H9 (cell line): ENCODE measurements around the gene PNPLA7. TPM values are rescaled to one million over a fixed set of nuclear protein-coding genes. Genes with fewer than 3 reads are reported as not detected.
A peak's percentile ranks its signal among the peaks of the same experiment; 100 is the strongest.

Experiments
- DNase-seq: peaks from one replicate; pipeline ENCODE4 v3.0.0-alpha.2; 2017
- H2AFZ ChIP-seq: one replicate; pipeline ENCODE4 v1.6.1; 2013; ENCODE audit warnings: mild to moderate bottlenecking, low read length, control low read depth, moderate library complexity
- H2AK5ac ChIP-seq: 2 replicates; pipeline ENCODE4 v1.6.1; 2013; ENCODE audit warnings: low read length, control low read depth, mixed read lengths; ENCODE audit not compliant: insufficient read length
- H2BK120ac ChIP-seq: one replicate; pipeline ENCODE4 v1.6.1; 2013; ENCODE audit warnings: low read depth, mild to moderate bottlenecking, low read length, control low read depth, inconsistent platforms; ENCODE audit not compliant: poor library complexity, severe bottlenecking
- H2BK12ac ChIP-seq: 2 replicates; pipeline ENCODE4 v1.6.1; 2013; ENCODE audit warnings: low read length, control low read depth, mixed read lengths, low read depth; ENCODE audit not compliant: insufficient read length
- H2BK15ac ChIP-seq: 2 replicates; pipeline ENCODE4 v1.6.1; 2013; ENCODE audit warnings: low read depth, low read length, control low read depth
- H2BK20ac ChIP-seq: one replicate; pipeline ENCODE4 v1.6.1; 2013; ENCODE audit warnings: low read depth, mild to moderate bottlenecking, low read length, control low read depth, inconsistent platforms; ENCODE audit not compliant: poor library complexity, severe bottlenecking
- H2BK5ac ChIP-seq: 2 replicates; pipeline ENCODE4 v1.6.1; 2013; ENCODE audit warnings: low read length, control low read depth, mixed read lengths; ENCODE audit not compliant: insufficient read length
- H3K14ac ChIP-seq: 2 replicates; pipeline ENCODE4 v1.6.1; 2013; ENCODE audit warnings: low read length, control low read depth; ENCODE audit not compliant: insufficient read depth
- H3K18ac ChIP-seq: 2 replicates; pipeline ENCODE4 v1.6.1; 2013; ENCODE audit warnings: low read depth, mild to moderate bottlenecking, mixed read lengths, low read length, control low read depth; ENCODE audit not compliant: insufficient read length
- H3K23ac ChIP-seq: 2 replicates; pipeline ENCODE4 v1.6.1; 2013; ENCODE audit warnings: low read length, control low read depth, mixed read lengths, low read depth; ENCODE audit not compliant: insufficient read length
- H3K23me2 ChIP-seq: 2 replicates; pipeline ENCODE4 v1.6.1; 2013; ENCODE audit warnings: low read depth, mild to moderate bottlenecking, mixed read lengths, low read length, control low read depth; ENCODE audit not compliant: insufficient read length, poor library complexity, severe bottlenecking
- H3K27ac ChIP-seq: 2 replicates; pipeline ENCODE4 v1.5.1; 2013; ENCODE audit warnings: low read length, control low read depth, mixed read lengths, low read depth; ENCODE audit not compliant: insufficient read length
- H3K27me3 ChIP-seq: 2 replicates; pipeline ENCODE4 v1.6.1; 2013; ENCODE audit warnings: low read length, control low read depth, inconsistent platforms; ENCODE audit not compliant: insufficient read depth
- H3K4ac ChIP-seq: 2 replicates; pipeline ENCODE4 v1.6.1; 2013; ENCODE audit warnings: low read depth, mild to moderate bottlenecking, control low read depth, inconsistent platforms, low read length, moderate library complexity
- H3K4me1 ChIP-seq: 2 replicates; pipeline ENCODE4 v1.6.1; 2013; ENCODE audit warnings: low read length, control low read depth, inconsistent platforms; ENCODE audit not compliant: insufficient read depth
- H3K4me2 ChIP-seq: 2 replicates; pipeline ENCODE4 v1.6.1; 2013; ENCODE audit warnings: low read length, control low read depth, mixed read lengths; ENCODE audit not compliant: insufficient read length, insufficient read depth
- H3K56ac ChIP-seq: 2 replicates; pipeline ENCODE4 v1.6.1; 2013; ENCODE audit warnings: low read depth, mild to moderate bottlenecking, mixed read lengths, low read length, control low read depth; ENCODE audit not compliant: insufficient read length
- H3K79me1 ChIP-seq: 2 replicates; pipeline ENCODE4 v1.6.1; 2013; ENCODE audit warnings: low read depth, mild to moderate bottlenecking, moderate library complexity, low read length, control low read depth, inconsistent platforms; ENCODE audit not compliant: insufficient read depth, poor library complexity, severe bottlenecking
- H3K79me2 ChIP-seq: 2 replicates; pipeline ENCODE4 v1.6.1; 2013; ENCODE audit warnings: low read length, control low read depth, inconsistent platforms; ENCODE audit not compliant: insufficient read depth
- H3K9ac ChIP-seq: 2 replicates; pipeline ENCODE4 v1.6.1; 2013; ENCODE audit warnings: low read length, control low read depth, mixed read lengths; ENCODE audit not compliant: insufficient read length; ENCODE audit errors: extremely low read depth
- H3K9me3 ChIP-seq: one replicate; pipeline ENCODE4 v1.6.1; 2013; ENCODE audit warnings: low read depth, low read length, inconsistent platforms; ENCODE audit not compliant: control insufficient read depth
- H3T11ph ChIP-seq: one replicate; pipeline ENCODE4 v1.6.1; 2013; ENCODE audit warnings: mild to moderate bottlenecking, low read length, control low read depth, inconsistent platforms
- H4K20me1 ChIP-seq: one replicate; pipeline ENCODE4 v1.6.1; 2013; ENCODE audit not compliant: control insufficient read depth, insufficient read length, insufficient read depth
- H4K5ac ChIP-seq: 2 replicates; pipeline ENCODE4 v1.6.1; 2013; ENCODE audit warnings: low read depth, mild to moderate bottlenecking, mixed read lengths, low read length, control low read depth; ENCODE audit not compliant: insufficient read length
- H4K8ac ChIP-seq: replicated peaks from 2 replicates; pipeline ENCODE4 v1.6.1; 2013; ENCODE audit warnings: low read length, control low read depth, mixed read lengths, low read depth; ENCODE audit not compliant: insufficient read length
- H4K91ac ChIP-seq: 2 replicates; pipeline ENCODE4 v1.6.1; 2013; ENCODE audit warnings: low read depth, mild to moderate bottlenecking, moderate library complexity, mixed read lengths, low read length, control low read depth; ENCODE audit not compliant: insufficient read length
- H3K27ac Mint-ChIP-seq, 3 experiments: 2 replicates in 2 of 3; 3 replicates in 1 of 3; pipeline ENCODE4 v1.8.0; 2020 to 2021; ENCODE audit warnings: mixed read lengths in 3 of 3, mild to moderate bottlenecking in 1 of 3, moderate library complexity in 1 of 3
- H3K27me3 Mint-ChIP-seq: 2 replicates; pipeline ENCODE4 v1.8.0; 2021; ENCODE audit warnings: low read depth, mild to moderate bottlenecking, moderate library complexity, mixed read lengths
- H3K36me3 Mint-ChIP-seq, 3 experiments: 2 replicates in 2 of 3; 3 replicates in 1 of 3; pipeline ENCODE4 v1.8.0; 2020 to 2021; ENCODE audit warnings: low read depth in 3 of 3, mixed read lengths in 3 of 3; ENCODE audit not compliant: insufficient read depth in 1 of 3
- H3K4me1 Mint-ChIP-seq, 2 experiments: 2 replicates each; pipeline ENCODE4 v1.8.0; 2020; ENCODE audit warnings: mixed read lengths in 2 of 2
- H3K4me3 Mint-ChIP-seq, 2 experiments: 2 replicates in 1 of 2; 3 replicates in 1 of 2; pipeline ENCODE4 v1.8.0; 2020 to 2021; ENCODE audit warnings: mild to moderate bottlenecking in 2 of 2, mixed read lengths in 2 of 2, moderate library complexity in 1 of 2
- H3K9me3 Mint-ChIP-seq, 2 experiments: 2 replicates in 1 of 2; 3 replicates in 1 of 2; pipeline ENCODE4 v1.8.0; 2020; ENCODE audit warnings: mild to moderate bottlenecking in 2 of 2, mixed read lengths in 2 of 2, moderate library complexity in 1 of 2
- WGBS: extraction: QIAGEN DNeasy Blood & Tissue Kit; methylation state at CpG from one replicate; pipeline ENCODE4 v1.1.7; 2013; ENCODE audit warnings: missing lambda C conversion rate, low lambda C conversion rate, mixed read lengths; ENCODE audit not compliant: insufficient read length; ENCODE audit errors: extremely low coverage; 5-methylcytosine and 5-hydroxymethylcytosine counted together
- total RNA-seq: library from RNA; stranded (reverse); gene quantifications from 2 replicates; pipeline ENCODE4 v1.2.1, GENCODE V29; 2021
- TF ChIP-seq, protein P1 (sequence below): fragments of 200-600 bp; sonication (generic); conservative IDR thresholded peaks from 3 replicates; pipeline ENCODE4 v1.8.0; 2021; ENCODE audit warnings: antibody characterized with exemption, mild to moderate bottlenecking

PNPLA7 gene
- total RNA-seq, 1 experiment from 2014 or later: 1.8 TPM

DNA sequence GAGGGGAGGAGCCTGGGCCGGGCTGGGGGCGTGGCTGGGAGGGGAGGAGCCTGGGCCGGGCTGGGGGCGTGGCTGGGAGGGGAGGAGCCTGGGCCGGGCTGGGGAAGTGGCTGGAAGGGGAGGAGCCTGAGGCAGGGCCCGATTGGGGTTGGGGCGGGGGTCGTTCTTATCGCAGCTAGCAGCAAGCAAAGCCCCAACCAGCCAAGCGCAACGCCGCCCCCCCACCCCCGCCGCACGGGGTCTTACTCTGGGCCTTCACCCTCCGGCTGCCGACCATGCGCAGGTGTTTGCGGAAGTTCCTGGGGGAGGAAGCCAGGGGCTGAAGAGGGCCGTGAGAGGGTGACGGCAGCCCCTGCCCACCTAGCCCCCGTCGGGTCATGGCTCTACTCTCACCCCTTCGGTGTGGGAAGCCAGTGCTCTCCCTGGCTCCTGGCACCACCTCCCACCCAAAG lies 96.0 kb downstream of the PNPLA7 start:
- Histone ChIP-seq H3K9me3 (no peaks in the 10 kb centered on the region), H2BK15ac (no peak overlapping the region), H3T11ph (no peak overlapping the region), H2BK12ac (no peak overlapping the region), H4K20me1 (peaks cover 6% of the 10 kb centered on the region), H3K79me1 (no peaks in the 10 kb centered on the region), H4K8ac (no peak overlapping the region), H3K27ac (no peak overlapping the region), H3K9ac (no peak overlapping the region), H3K4me1 (no peaks in the 10 kb centered on the region), H3K4ac (no peak overlapping the region), H3K23me2 (peaks cover 4% of the 10 kb centered on the region), H4K5ac (no peak overlapping the region), H3K23ac (no peak overlapping the region), H2AK5ac (no peak overlapping the region), H2AFZ (no peak overlapping the region), H2BK20ac (no peak overlapping the region), H3K56ac (no peak overlapping the region), H4K91ac (no peak overlapping the region), H3K4me2 (peak overlapping the region; percentile 45), H3K27me3 (no peaks in the 10 kb centered on the region), H2BK120ac (no peak overlapping the region), H3K18ac (peak overlapping the region; percentile 81), H3K14ac (peak overlapping the region; percentile 79), H3K79me2 (no peaks in the 10 kb centered on the region), H2BK5ac (no peak overlapping the region)
- TF ChIP-seq, protein P1, sequence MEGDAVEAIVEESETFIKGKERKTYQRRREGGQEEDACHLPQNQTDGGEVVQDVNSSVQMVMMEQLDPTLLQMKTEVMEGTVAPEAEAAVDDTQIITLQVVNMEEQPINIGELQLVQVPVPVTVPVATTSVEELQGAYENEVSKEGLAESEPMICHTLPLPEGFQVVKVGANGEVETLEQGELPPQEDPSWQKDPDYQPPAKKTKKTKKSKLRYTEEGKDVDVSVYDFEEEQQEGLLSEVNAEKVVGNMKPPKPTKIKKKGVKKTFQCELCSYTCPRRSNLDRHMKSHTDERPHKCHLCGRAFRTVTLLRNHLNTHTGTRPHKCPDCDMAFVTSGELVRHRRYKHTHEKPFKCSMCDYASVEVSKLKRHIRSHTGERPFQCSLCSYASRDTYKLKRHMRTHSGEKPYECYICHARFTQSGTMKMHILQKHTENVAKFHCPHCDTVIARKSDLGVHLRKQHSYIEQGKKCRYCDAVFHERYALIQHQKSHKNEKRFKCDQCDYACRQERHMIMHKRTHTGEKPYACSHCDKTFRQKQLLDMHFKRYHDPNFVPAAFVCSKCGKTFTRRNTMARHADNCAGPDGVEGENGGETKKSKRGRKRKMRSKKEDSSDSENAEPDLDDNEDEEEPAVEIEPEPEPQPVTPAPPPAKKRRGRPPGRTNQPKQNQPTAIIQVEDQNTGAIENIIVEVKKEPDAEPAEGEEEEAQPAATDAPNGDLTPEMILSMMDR: no peak
- H3K9me3 Mint-ChIP-seq: no peaks in the 10 kb centered on the region
- H3K27ac Mint-ChIP-seq: peak overlapping the region in 2 of 3 experiments; percentile 81 to 82; a peak in 2 of 7 replicates
- peaks cover 5 to 14% of the 10 kb centered on the region in 2 experiments; a peak in 3 of 4 replicates for H3K4me1 Mint-ChIP-seq
- peak overlapping the region; percentile 60 to 72 for H3K4me3 Mint-ChIP-seq
- peaks cover 0 to 31% (median 15%) of the 10 kb centered on the region in 3 experiments; a peak in 5 of 7 replicates for H3K36me3 Mint-ChIP-seq
- no peaks in the 10 kb centered on the region for H3K27me3 Mint-ChIP-seq
- no CpG with 5 or more reads among the region's 24 CpGs for WGBS
- peak; percentile 80 for DNase-seq
